ENCODE data around the gene VDAC1.

VDAC1 gene

GRCh38 chr5:133994297-133994989 is 10.3 kb downstream of the VDAC1 start:
- DNase-seq, result no peak

- no peak for DNase-seq
Measured at GRCh38 chr5:133993185-133993936, 11.4 kb downstream of the VDAC1 start.

GRCh38 chr5:133992429-133993155 is 12.2 kb downstream of the VDAC1 start:
- no peak for DNase-seq

DNA sequence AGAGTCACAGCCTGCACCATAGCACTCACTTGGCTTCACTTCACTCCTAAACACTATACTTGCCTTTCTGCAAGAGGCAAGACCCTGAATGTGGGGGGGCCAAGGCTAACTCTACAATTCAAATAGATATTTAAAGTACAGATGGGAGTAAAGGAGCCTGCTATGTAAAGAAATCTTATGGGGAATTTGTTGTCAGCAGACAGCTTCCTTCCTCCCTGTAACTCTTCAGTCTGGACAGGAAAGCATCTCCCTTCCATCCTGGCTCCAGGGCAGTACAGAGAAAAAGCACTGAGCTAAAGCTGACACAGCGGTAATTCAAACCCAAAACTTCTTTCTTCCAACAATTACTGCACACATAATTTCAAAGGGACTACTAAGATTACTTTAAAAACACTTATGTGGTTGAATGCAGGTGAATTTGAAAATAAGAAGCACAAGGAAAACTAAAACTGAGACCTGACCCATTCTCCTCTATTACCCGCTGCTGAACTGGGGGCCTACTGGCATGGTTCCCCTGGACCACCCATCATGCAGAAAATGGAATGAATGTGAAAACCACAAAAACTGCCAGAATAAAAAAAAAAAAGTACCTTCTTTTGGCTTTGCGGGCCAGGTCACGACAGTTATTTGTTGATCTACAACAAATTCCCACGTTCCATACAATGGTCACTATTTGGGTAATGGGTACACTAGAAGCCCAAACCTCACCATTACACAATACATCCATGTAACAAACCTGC is 13.4 kb downstream of the VDAC1 start:
- DNase-seq, result no peak

GRCh38 chr5:133990396-133990795 is 14.4 kb downstream of the VDAC1 start:
- DNase-seq, result no peak

DNA sequence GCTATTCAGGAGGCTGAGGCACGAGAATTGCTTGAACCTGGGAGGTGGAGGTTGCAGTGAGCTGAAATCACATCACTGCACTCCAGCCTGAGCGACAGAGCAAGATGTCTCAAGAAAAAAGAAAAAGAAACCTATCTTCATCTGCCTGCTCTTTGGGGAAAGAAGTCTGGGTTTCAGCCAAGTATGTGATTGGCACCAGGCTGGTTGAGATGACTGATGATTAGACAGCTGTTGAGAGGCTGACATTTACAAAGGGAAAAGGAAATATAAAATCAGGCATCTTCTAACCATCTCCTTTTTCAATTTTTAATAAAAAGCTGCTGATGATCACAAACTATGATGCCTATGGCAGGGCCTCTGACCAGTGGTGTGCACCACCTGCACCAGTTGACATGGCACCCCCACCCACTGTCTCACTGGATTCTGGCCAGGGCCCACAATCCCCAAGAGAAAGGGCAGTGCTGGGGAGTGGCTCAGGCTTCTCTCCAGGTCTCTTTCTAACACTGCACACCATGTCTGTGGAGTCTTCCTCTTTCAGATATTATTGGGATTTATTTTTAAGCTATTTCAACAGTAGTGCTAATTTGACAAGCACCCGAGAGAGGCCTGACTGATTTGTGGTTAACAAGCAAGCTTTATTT is 19.1 kb downstream of the VDAC1 start:
- DNase-seq, result no peak

DNA sequence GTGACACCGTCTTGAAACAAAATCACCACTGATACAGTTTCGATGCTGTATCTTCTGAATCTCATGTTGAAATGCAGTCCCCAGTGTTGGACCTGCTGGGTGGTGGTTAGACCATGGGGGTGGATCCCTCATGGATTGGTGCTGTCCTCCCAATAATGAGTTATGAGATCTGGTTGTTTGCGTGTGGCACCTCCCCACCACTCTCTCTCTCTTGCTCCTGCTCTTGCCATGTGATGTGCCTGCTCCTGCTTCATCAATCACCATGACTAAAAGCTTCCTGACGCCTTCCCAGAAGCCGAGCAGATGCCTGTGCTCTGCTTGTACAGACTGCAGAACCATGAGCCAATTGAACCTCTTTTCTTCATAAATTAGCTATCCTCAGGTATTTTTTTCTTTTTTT is 21.1 kb downstream of the VDAC1 start:
- no peak for DNase-seq

GRCh38 chr5:133981714-133982113 is 23.1 kb downstream of the VDAC1 start:
- DNase-seq, result no peak

DNA sequence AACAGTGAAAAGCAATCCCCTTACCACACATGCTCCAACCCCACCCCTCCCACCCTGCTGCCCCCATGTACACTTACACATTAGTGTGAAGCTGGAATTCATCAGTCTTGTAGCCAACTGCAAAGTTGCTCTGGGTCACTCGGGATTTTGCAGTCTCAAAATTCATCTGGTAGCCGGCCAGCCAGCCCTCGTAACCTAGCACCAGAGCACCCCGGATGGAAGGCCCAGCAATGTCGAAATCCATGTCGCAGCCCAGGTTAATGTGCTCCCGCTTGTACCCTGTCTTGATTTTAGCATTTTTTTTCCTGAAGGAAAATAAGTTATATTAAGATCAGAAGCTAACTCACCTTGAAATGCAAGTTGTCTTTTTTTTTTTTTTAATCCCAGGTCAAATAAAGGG is 24.1 kb downstream of the VDAC1 start:
- no peak for DNase-seq

- no peak for DNase-seq
Measured at GRCh38 chr5:133978943-133979342, 25.8 kb downstream of the VDAC1 start.

- DNase-seq, result no peak
Measured at GRCh38 chr5:133977858-133978257, 26.9 kb downstream of the VDAC1 start.

DNA sequence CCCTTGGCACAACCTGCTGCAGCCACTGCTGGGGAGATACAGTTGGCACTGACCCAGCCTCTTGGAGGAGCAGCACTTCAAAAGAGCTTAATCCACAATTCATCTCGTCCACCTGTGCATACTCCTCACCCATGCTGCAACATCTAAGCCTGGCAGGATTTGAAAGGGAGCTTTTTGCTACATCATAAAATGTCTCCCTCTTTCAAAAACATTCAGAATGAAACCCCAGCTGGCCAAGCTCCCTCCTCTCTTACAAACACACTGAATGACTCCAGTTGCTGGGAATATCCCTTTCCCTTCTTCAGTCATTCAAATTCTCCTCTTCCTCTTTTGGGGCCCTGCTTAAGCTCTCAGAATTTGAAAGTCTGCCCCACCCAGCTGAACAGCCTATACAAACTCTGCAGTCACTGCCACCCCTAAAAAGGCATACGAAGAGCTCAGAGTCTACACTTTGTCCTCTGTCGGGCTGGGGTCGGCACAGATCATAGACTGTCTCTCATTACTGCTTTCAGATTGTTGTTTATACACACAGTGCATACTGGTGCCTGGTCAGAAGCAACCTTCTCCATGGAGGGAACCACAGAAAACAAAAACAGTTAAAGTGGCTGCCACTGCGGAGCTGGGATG is 27.5 kb downstream of the VDAC1 start:
- no peak for DNase-seq

DNA sequence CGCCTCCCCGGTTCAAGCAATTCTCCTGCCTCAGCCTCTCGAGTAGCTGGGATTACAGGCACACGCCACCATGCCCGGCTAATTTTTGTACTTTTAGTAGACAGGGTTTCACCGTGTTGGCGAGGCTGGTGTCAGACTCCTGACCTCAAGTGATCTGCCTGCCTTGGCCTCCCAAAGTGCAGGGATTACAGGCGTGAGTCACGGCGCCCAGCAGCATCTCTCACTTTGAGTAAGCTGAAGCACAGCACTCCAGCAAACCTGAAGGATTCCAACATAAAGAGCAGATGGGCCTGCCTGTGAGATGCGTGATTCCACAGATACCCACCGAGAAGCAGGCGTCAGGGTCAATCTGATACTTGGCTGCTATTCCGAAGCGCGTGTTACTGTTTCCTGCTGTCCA is 29.2 kb downstream of the VDAC1 start:
- peak; percentile 27 for DNase-seq

DNA sequence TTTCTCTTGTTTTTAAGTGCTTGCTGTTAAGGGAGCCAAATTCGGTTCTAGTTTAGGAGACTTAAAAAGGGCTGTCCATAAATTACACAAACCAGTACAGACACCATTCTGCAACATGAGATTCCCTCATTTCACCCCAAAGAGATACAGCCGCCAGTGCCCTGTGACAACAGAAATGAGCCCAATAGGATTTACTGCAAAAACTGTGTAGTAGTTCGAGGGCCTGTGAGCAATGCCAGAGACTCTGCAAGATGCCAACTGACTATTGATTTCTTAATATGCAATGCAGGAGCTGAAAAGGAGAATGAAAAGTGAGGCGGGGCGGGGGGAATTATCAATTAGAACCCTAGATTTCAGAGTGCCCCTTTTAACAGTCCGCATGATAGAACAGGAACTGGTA is 30.6 kb downstream of the VDAC1 start:
- no peak for DNase-seq

DNA sequence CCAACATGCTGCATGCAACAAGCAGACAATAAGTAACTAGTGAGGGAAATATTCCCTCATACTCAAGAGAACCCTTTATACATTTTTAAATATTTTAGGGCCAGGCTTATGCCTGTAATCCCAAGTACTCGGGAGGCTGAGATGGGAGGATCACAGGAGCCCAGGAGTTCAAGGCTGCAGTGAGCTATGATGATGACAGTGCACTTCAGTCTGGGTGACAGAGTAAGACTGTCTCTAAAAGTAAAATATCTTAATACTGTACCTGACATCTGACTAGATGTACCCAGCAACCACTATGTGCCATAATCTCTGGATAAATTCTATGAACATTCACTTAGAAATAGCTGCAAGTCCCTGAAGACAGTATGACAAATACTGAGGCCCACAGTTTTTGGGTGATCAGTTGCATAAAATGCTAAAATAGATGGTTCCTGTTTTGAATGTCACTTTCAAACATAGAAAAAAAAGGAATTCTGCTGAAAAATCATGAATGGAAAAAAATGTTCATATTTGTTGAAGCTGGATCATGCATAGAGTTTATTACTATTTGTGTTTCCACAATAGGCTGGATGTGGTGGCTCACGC is 34.4 kb downstream of the VDAC1 start:
- DNase-seq, result no peak

GRCh38 chr5:133969654-133970324 is 35.0 kb downstream of the VDAC1 start:
- DNase-seq, result no peak

DNA sequence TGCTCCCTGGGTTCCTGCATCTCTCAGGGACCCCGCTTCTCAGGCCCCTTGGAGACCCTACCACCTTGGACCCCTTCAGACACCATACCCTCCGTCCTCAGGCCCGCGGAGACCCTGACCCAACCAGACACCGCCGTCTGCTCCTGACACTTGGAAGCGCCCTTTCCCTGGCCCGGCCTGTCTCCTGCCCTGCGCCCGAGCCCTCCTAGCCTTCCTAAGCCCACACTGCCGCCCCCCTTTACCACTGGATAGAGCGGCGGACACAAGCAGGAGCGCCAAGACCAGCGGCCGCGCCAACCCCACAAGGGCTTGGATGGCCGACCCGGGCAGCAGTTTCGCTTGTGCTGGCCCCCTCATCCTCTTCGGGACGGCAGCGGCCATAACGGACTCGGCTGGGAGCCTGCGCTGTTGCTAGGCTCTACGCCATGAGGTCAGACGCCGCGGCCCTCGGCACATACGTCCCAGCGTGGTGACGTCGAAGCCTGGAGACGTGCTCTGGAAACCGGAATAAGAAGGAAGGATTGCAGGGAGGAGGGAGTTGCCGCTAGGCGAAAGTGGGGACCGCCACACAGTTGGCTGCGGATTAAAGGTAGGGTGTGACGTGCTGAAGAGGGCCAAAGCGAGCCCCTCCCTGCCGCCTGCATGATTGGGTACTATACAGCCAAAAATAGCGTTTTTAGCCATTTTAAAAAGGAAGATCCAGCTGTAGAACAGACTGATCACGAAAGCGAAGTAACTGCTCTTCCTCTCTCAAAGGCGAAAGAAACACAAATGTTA is 36.4 kb downstream of the VDAC1 start, which contains the start of gene C5orf15:
Gene C5orf15, minus strand, starts transcription at position 422 of the 777 bp plus-strand sequence. Its CDS starts 41 bp downstream, at position 381.
- DNase-seq, result peak; percentile 97

DNA sequence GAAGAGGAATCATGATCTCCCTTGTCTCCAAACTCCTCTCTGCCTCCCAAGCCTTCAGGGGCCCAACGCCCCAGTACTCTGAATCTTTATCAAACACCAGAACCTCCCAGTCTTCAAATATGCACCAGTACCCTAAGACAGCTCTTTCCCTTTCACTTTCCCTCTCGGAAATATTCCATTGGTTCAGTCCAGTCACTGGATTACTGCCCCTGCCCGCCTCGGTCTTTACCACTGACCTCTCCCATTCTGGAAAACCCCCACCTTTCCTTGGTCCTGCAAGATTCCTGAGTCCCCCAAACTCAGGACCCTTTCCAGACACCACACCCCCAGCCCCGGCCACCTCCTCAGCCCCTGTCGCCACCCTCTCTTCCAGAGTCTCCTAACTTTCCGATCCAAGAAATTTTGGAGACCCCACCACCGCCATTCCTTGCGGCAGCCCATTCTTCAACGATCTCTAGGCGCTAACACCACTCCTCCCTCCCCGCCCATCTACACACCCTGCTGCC is 37.0 kb downstream of the VDAC1 start:
- DNase-seq, result no peak

DNA sequence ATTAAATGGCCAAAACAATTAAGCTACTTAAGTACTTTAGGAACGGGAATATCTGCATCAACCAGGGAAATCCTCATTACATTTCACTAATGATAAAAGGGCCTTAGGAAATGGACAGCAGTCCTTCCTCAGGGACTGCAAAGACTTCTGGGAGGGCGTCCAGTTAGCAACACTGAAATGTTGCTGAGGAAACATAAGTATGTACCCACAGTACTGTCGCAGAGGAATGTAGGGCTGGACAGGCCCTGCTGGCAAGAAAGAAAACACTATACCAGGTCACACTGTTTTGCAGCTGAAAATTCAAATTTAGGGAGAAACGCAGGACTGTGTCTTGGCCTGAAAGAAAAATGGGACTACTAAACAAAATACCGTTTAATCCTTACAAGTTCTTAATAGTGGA is 37.7 kb downstream of the VDAC1 start:
- no peak for DNase-seq

DNA sequence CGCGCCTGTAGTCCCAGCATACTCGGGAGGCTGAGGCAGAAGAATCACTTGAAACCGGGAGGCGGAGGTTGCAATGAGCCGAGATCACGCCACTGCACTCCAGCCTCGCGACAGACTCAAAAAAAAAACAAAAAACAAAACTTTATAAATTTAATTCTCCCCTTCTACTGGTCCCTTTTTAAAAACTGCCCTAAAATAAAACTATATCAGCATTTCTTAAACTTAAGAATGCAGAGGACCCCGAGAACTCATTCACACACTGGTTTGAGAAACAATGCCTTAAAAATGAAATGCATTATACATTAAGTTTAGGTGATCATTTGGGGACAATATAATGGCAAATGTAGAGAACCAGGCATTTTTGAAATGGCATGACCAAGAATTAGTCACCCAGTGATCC is 38.7 kb downstream of the VDAC1 start:
- DNase-seq, result no peak
